Panc1 (cell line): ENCODE data around the gene PAX2. TPM values are rescaled to one million over a fixed set of nuclear protein-coding genes. Genes with fewer than 3 reads are reported as not detected.

Source experiments
- ATAC-seq: fragments of 200-7000 bp; cut with Tn5 transposase; 2 replicates; pipeline ENCODE4 v1.9.1; 2020; ENCODE audit warnings: mild to moderate bottlenecking, moderate library complexity
- BruUV-seq: library from RNA; stranded (reverse); fragments of 400-500 nt; replicated peaks from 2 replicates; lab custom pipeline; 2021; lab: Mats Ljungman, UMichigan
- CTCF ChIA-PET: fragments of 300-600 bp; sonication (Branson Sonifier 250); formaldehyde crosslinking; loops from one replicate; lab custom pipeline; 2022; ENCODE audit warnings: antibody characterized with exemption; lab: Charles Lee
- POLR2A ChIA-PET: fragments of 300-600 bp; sonication (Branson Sonifier 250); formaldehyde crosslinking; loops from one replicate; lab custom pipeline; 2022; ENCODE audit warnings: antibody characterized with exemption; lab: Charles Lee
- DNase-seq: peaks from one replicate; pipeline ENCODE4 v3.0.0-alpha.2; 2010; ENCODE audit warnings: low read depth, low spot score
- H3K27ac ChIP-seq: 2 replicates; pipeline ENCODE4 v1.5.1; 2011; ENCODE audit warnings: mild to moderate bottlenecking, low read length, inconsistent platforms
- H3K27me3 ChIP-seq: fragments of 200-500 bp; sonication (Bioruptor generic); 2 replicates; pipeline ENCODE4 v1.6.0; 2014; ENCODE audit warnings: low read length, inconsistent platforms; ENCODE audit not compliant: control insufficient read depth, insufficient read depth
- H3K36me3 ChIP-seq: fragments of 200-500 bp; sonication (Bioruptor generic); 2 replicates; pipeline ENCODE4 v1.5.1; 2014; ENCODE audit warnings: inconsistent platforms, mild to moderate bottlenecking, low read length, moderate library complexity; ENCODE audit not compliant: control insufficient read depth, insufficient read depth
- H3K4me1 ChIP-seq: 2 replicates; pipeline ENCODE4 v1.5.1; 2011; ENCODE audit warnings: inconsistent platforms, mild to moderate bottlenecking, low read length, moderate library complexity; ENCODE audit not compliant: control insufficient read depth, insufficient read depth
- H3K4me3 ChIP-seq, 2 experiments: 2 replicates each; pipeline ENCODE4 v1.5.1; 2011 to 2012; ENCODE audit warnings: low read depth in 2 of 2, low read length in 2 of 2, mild to moderate bottlenecking in 2 of 2, inconsistent platforms in 1 of 2, moderate library complexity in 1 of 2
- H3K9me3 ChIP-seq: fragments of 200-500 bp; sonication (Bioruptor generic); 2 replicates; pipeline ENCODE4 v1.5.1; 2014; ENCODE audit warnings: low read depth, mild to moderate bottlenecking, inconsistent platforms, low read length, moderate library complexity; ENCODE audit not compliant: control insufficient read depth, insufficient read depth
- POLR2AphosphoS5 ChIP-seq: IDR thresholded peaks from 2 replicates; pipeline ENCODE4 v1.6.1; 2012; ENCODE audit warnings: mild to moderate bottlenecking, low read depth, low read length, moderate library complexity
- SIN3A ChIP-seq: IDR thresholded peaks from 2 replicates; pipeline ENCODE4 v1.6.1; 2012; ENCODE audit warnings: low read depth, mild to moderate bottlenecking, low read length, moderate library complexity, borderline replicate concordance; ENCODE audit not compliant: insufficient read depth
- TCF7L2 ChIP-seq: IDR thresholded peaks from 2 replicates; pipeline ENCODE4 v1.6.1; 2011; ENCODE audit warnings: mild to moderate bottlenecking, low read depth, low read length, inconsistent platforms
- in situ Hi-C: cut with HindIII; loops from 2 replicates; pipeline ENCODE4 v1.10.0; 2016; ENCODE audit warnings: low sequenced_read_pairs, low pct_unique_long_range_greater_than_20kb
- intact Hi-C: fragments of 100-400 bp; cut with micrococcal nuclease; formaldehyde crosslinking; loops from one replicate; pipeline ENCODE4 v1.10.0; 2022; ENCODE audit not compliant: unreplicated experiment
- total RNA-seq: library from RNA; stranded (reverse); gene quantifications from one replicate; pipeline ENCODE4 v1.2.1, GENCODE V29; 2021; ENCODE audit not compliant: unreplicated experiment
- TF ChIP-seq, protein P1 (sequence below), 2 experiments: IDR thresholded peaks; 2 replicates each; pipeline ENCODE4 v1.6.1; 2011 to 2012; ENCODE audit warnings: low read depth in 2 of 2, control low read depth in 1 of 2, low read length in 1 of 2, mild to moderate bottlenecking in 1 of 2, moderate library complexity in 1 of 2; ENCODE audit not compliant: insufficient read depth in 1 of 2
- TF ChIP-seq, protein P2 (sequence below): fragments of 450-650 bp; IDR thresholded peaks from 2 replicates; pipeline ENCODE4 v1.5.1; 2017; ENCODE audit warnings: mild to moderate bottlenecking

The PAX2 gene
- total RNA-seq, 1 experiment from 2014 or later = 72.3 TPM

DNA sequence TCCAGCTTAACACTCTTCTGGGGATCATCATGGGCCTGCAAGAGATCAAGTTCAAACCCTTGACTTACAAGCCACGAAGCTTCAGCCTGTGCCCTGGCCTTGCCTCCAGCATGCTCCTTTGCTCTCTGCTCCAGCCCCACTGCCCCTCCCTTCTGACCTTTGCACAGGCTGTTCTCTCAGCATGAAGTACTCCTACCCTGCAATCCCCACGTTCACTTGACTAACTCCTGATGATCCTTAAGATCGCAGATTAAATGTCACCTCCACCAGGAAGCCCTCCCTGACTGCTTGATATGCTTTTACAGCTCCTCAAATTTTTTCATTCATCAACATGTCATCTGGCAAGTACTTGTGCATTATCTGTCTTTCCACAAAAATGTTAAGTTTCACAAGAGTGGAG lies 91.9 kb downstream of the PAX2 start:
- Histone ChIP-seq H3K27ac (no peak overlapping the region), H3K4me1 (no peaks in the 10 kb centered on the region), H3K27me3 (peaks cover 15% of the 10 kb centered on the region), H3K36me3 (no peaks in the 10 kb centered on the region), H3K9me3 (no peaks in the 10 kb centered on the region), H3K4me3 (no peak overlapping the region)
- CTCF ChIA-PET = no interaction called here
- in situ Hi-C loops (no loop called here), intact Hi-C loops (no loop called here)
- POLR2A ChIA-PET = no interaction called here
- TF ChIP-seq, protein P1, sequence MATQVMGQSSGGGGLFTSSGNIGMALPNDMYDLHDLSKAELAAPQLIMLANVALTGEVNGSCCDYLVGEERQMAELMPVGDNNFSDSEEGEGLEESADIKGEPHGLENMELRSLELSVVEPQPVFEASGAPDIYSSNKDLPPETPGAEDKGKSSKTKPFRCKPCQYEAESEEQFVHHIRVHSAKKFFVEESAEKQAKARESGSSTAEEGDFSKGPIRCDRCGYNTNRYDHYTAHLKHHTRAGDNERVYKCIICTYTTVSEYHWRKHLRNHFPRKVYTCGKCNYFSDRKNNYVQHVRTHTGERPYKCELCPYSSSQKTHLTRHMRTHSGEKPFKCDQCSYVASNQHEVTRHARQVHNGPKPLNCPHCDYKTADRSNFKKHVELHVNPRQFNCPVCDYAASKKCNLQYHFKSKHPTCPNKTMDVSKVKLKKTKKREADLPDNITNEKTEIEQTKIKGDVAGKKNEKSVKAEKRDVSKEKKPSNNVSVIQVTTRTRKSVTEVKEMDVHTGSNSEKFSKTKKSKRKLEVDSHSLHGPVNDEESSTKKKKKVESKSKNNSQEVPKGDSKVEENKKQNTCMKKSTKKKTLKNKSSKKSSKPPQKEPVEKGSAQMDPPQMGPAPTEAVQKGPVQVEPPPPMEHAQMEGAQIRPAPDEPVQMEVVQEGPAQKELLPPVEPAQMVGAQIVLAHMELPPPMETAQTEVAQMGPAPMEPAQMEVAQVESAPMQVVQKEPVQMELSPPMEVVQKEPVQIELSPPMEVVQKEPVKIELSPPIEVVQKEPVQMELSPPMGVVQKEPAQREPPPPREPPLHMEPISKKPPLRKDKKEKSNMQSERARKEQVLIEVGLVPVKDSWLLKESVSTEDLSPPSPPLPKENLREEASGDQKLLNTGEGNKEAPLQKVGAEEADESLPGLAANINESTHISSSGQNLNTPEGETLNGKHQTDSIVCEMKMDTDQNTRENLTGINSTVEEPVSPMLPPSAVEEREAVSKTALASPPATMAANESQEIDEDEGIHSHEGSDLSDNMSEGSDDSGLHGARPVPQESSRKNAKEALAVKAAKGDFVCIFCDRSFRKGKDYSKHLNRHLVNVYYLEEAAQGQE (IDR thresholded peaks at IDR 0.05; ENCODE audit: insufficient read depth in 1 of 2, low read depth in 2 of 2, low read length in 1 of 2) = no peak
- TF ChIP-seq TCF7L2 (no peak), SIN3A (no peak), POLR2AphosphoS5 (no peak)
- TF ChIP-seq, protein P2, sequence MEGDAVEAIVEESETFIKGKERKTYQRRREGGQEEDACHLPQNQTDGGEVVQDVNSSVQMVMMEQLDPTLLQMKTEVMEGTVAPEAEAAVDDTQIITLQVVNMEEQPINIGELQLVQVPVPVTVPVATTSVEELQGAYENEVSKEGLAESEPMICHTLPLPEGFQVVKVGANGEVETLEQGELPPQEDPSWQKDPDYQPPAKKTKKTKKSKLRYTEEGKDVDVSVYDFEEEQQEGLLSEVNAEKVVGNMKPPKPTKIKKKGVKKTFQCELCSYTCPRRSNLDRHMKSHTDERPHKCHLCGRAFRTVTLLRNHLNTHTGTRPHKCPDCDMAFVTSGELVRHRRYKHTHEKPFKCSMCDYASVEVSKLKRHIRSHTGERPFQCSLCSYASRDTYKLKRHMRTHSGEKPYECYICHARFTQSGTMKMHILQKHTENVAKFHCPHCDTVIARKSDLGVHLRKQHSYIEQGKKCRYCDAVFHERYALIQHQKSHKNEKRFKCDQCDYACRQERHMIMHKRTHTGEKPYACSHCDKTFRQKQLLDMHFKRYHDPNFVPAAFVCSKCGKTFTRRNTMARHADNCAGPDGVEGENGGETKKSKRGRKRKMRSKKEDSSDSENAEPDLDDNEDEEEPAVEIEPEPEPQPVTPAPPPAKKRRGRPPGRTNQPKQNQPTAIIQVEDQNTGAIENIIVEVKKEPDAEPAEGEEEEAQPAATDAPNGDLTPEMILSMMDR = no peak
- no peak for ATAC-seq
- no peak for DNase-seq
- BruUV-seq = no TSS peak

DNA sequence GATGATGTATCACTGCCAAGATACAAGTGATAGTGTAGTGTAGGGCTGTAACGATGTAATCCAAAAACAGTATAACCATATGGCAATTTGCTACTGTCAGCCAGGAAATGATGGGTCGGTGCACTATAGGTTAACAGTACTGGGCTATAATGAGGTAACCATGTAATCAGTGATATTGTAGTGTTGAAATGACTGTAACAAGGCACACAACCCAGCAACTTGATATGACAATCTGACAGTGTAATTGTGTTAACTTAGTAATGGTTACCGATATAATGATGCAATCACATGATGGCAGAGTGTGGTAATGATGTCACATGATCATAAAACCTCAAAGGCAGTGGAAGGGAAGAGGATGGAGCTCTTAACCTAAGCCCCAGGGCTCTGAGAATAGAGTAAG lies 93.6 kb downstream of the PAX2 start:
- BruUV-seq = no TSS peak
- H3K9me3 ChIP-seq = no peaks in the 10 kb centered on the region
- in situ Hi-C loops (no loop called here), intact Hi-C loops (no loop called here)
- H3K36me3 ChIP-seq = no peaks in the 10 kb centered on the region
- DNase-seq (no peak), ATAC-seq (no peak)
- TF ChIP-seq TCF7L2 = no peak
- no peak for TF ChIP-seq POLR2AphosphoS5
- TF ChIP-seq SIN3A = no peak
- TF ChIP-seq, protein P2 = no peak
- TF ChIP-seq, protein P1 (IDR thresholded peaks at IDR 0.05; ENCODE audit: insufficient read depth in 1 of 2, low read depth in 2 of 2, low read length in 1 of 2) = no peak
- no peak overlapping the region for H3K27ac ChIP-seq
- H3K4me1 ChIP-seq = no peaks in the 10 kb centered on the region
- CTCF ChIA-PET = interaction anchor here (0.8 kb wide), 1 partner anchor 276 kb away, joined by 8 read pairs; no protein-coding TSS in a partner anchor
- POLR2A ChIA-PET = no interaction called here
- no peak overlapping the region for H3K4me3 ChIP-seq
- H3K27me3 ChIP-seq = peaks cover 16% of the 10 kb centered on the region
